Right hindlimb (tissue), 1 donor: ENCODE data around the gene IQCH.
"Not testable (repeated sequence)": the region's sequence is repeated elsewhere in the genome, so short reads cannot be mapped to it uniquely, and the experiment has no call there.

Experiments
- DNase-seq: peaks from one replicate; pipeline ENCODE4 v3.0.0-alpha.2; 2018

The IQCH gene

GRCh38 chr15:67248011-67248505 lies 6.5 kb upstream of the IQCH start:
- no peak for DNase-seq

DNA sequence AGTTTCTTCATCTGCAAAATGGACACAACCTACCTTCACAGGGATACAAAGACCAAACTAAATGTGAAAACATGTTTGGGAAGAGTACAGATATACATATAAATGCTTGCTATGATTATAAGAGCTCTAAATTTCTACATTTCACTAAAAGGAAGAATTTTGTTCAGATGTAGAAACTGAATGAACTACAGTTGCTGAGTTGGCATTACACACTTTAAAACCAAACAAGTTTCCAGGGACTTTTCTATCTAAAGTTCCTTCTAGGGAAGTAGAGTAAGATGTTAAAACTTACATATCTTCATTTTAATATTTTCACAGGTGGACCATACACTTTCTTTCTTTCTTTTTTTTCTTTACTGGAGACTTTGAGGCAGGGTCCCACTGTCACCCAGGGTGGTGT lies 4.8 kb upstream of the IQCH start:
- no peak for DNase-seq

GRCh38 chr15:67251318-67251717 lies 3.3 kb upstream of the IQCH start:
- DNase-seq, result no peak

GRCh38 chr15:67253101-67253500 lies 1.5 kb upstream of the IQCH start:
- DNase-seq, result no peak

GRCh38 chr15:67253549-67254237 lies 893 bp upstream of the IQCH start:
- DNase-seq, result no peak

GRCh38 chr15:67256051-67256450 lies 1.5 kb downstream of the IQCH start:
- DNase-seq, result no peak

- not testable (repeated sequence) for DNase-seq
Observed at GRCh38 chr15:67258412-67258811, 3.8 kb downstream of the IQCH start.

DNA sequence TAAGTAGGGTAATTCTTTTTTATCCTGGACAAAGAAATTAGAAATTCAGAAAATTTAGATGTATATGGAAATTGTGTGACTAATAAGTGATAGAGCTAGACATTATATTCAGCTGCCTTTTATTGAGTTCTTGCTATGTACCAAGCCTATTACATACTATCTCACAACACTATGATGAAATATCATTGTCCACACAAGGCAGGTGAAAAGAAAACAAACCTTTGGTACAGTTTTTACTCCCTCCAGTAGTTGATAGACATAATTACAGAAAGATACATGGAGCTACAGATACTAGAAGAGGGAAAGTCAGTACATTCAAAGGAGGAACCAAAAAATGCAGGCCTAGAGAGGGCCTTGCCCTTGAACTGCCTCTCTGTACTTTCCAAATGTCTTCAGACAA lies 4.8 kb downstream of the IQCH start:
- no peak for DNase-seq

GRCh38 chr15:67259806-67260205 lies 5.2 kb downstream of the IQCH start:
- DNase-seq, result no peak

- no peak for DNase-seq
Observed at GRCh38 chr15:67266870-67267269, 12.3 kb downstream of the IQCH start.

DNA sequence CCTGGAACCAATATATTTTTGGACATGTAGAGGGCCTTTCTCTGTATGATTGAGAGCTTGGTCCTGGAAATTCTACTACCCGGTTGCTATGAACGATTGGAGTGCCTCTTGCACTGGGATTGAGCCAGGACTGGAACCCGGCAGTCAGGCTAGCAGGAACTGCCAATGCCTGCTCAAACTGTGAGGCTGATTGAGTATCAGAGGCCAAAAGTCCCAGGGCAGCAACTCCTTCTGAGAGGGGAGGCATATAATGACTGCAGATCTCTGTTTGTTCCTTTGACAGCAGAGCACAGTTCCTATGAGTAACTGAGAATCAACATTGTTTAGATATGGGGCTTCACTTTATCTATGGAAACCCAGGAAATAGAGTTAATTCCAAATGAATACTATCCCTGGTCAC lies 12.9 kb downstream of the IQCH start:
- no peak for DNase-seq

- no peak for DNase-seq
Observed at GRCh38 chr15:67267951-67268941, 13.7 kb downstream of the IQCH start.

GRCh38 chr15:67274236-67274635 lies 19.6 kb downstream of the IQCH start:
- DNase-seq, result no peak

- no peak for DNase-seq
Observed at GRCh38 chr15:67276666-67277065, 22.1 kb downstream of the IQCH start.

DNA sequence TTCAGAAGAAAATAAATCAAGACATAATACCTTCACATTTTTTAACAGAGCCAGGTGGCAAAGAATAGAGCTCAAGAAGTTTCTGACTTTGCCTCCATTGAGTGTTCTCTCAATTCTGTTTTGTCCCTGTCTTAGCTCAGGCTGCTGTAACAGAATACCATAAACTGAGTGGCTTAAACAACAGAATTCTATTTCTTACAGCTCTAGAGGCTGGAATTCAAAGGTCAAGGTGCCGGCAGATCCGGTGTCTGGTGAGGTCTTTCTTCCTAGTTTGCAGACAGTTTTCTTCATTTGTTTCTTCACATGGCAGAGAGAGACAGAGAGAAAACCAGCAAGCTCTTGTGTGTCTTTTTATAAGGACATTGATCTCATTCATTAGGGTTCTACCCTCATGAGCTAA lies 25.6 kb downstream of the IQCH start:
- DNase-seq, result no peak

DNA sequence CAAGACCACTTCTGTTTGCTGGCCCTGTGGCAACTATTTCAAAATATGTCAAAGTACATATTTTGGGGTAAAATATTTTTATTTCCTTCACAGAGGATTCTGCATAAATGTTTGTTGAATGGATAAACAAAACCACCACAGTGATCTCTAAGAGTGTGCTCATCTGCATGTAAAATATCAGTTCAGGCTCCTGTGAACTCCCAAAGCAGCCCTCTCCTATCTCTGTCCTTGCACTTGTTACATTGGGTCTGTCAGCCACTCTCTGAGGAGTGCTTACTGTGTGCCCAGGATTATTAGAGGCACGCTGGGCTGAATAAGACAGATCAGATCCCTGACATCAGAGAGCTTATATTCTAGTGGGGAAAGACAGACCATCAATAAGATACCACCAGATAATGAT lies 27.1 kb downstream of the IQCH start:
- no peak for DNase-seq

DNA sequence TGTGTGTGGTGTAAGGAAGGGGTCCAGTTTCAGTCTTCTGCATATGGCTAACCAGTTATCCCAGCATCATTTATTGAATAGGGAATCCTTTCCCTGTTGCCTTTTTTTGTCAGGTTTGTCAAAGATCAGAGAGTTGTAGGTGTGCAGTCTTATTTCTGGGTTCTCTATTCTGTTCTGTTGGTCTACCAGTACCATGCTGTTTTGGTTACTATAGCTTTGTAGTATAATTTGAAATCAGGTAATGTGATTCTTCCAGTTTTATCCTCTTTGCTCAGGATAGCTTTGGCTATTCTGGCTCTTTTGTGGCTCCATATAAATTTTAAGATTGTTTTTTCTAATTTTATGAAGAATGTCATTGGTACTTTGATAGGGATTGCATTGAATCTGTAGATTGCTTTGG lies 31.0 kb downstream of the IQCH start:
- DNase-seq, result not testable (repeated sequence)

DNA sequence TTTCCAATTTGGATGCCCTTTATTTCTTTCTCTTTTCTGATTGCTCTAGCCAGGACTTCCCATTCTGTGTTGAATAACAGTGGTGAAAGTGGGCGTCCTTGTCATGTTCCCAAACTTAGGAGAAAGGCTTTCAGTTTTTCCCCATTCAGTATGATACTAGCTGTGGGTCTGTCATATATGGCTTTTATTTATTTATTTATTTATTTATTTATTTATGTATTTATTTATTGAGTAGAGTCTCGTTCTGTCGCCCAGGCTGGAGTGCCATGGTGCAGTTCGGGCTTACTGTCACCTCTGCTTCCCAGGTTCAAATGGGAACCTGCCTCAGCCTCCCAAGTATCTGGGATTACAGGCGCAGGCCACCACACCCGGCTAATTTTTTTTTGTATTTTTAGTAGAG lies 31.8 kb downstream of the IQCH start:
- DNase-seq, result not testable (repeated sequence)

GRCh38 chr15:67290319-67290718 lies 35.7 kb downstream of the IQCH start:
- DNase-seq, result no peak

DNA sequence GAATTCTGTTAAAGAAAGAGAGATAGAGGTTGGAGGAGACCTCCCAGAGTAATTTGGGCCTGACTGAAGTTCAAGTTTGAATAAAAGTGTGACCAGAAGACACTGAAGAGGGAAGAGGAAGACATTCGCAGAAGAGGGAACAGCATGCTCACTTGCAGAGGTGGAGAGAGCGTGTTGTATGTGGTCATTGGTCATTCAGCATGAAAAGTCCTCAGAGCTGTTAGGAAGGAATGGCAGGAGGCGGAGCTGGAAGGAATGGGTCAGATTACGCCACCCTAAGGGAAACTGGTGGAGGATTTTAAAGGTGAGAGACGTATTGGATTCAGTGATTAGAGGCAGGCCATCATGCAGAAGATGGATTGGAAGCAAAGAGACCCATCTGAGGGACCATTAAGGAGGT lies 41.6 kb downstream of the IQCH start:
- DNase-seq, result no peak

- no peak for DNase-seq
Observed at GRCh38 chr15:67296684-67297083, 42.1 kb downstream of the IQCH start.

GRCh38 chr15:67300266-67301025 lies 45.9 kb downstream of the IQCH start:
- DNase-seq, result no peak
